Mesenchymal stem cell (in vitro differentiated cells and primary cell): Measurements from ENCODE around the gene CHPF.

ENCODE experiments used
- DNase-seq: peaks from one replicate; pipeline ENCODE4 v3.0.0-alpha.2; 2013
- H2AFZ ChIP-seq: one replicate; pipeline ENCODE4 v1.6.1; 2013; ENCODE audit warnings: low read depth, mild to moderate bottlenecking, control low read depth, inconsistent platforms, low read length, moderate library complexity
- H2AK5ac ChIP-seq: 2 replicates; pipeline ENCODE4 v1.6.1; 2013; ENCODE audit warnings: low read length, moderate library complexity, mild to moderate bottlenecking, inconsistent platforms; ENCODE audit not compliant: severe bottlenecking
- H2BK120ac ChIP-seq: one replicate; pipeline ENCODE4 v1.6.1; 2013; ENCODE audit warnings: low read depth, mild to moderate bottlenecking, inconsistent platforms, low read length, moderate library complexity
- H2BK12ac ChIP-seq, 2 experiments: one replicate each; pipeline ENCODE4 v1.6.1; 2013; ENCODE audit warnings: inconsistent platforms in 2 of 2, low read length in 2 of 2, mild to moderate bottlenecking in 2 of 2, moderate library complexity in 2 of 2, control low read depth in 1 of 2
- H2BK15ac ChIP-seq: one replicate; pipeline ENCODE4 v1.6.1; 2013; ENCODE audit warnings: mild to moderate bottlenecking, low read depth, inconsistent platforms; ENCODE audit not compliant: poor library complexity, severe bottlenecking
- H2BK5ac ChIP-seq: 2 replicates; pipeline ENCODE4 v1.6.1; 2013; ENCODE audit warnings: low read depth, mild to moderate bottlenecking, low read length, control low read depth, inconsistent platforms; ENCODE audit not compliant: poor library complexity, severe bottlenecking
- H3K14ac ChIP-seq, 2 experiments: one replicate each; pipeline ENCODE4 v1.6.1; 2013; ENCODE audit warnings: inconsistent platforms in 2 of 2, low read length in 2 of 2, control low read depth in 1 of 2, mild to moderate bottlenecking in 1 of 2, moderate library complexity in 1 of 2
- H3K18ac ChIP-seq, 2 experiments: one replicate each; pipeline ENCODE4 v1.6.1; 2013; ENCODE audit warnings: inconsistent platforms in 2 of 2, low read length in 2 of 2, control low read depth in 1 of 2, low read depth in 1 of 2, mild to moderate bottlenecking in 1 of 2
- H3K23ac ChIP-seq, 2 experiments: one replicate each; pipeline ENCODE4 v1.6.1; 2013; ENCODE audit warnings: inconsistent platforms in 2 of 2, low read length in 2 of 2, mild to moderate bottlenecking in 2 of 2, moderate library complexity in 2 of 2, control low read depth in 1 of 2
- H3K27ac ChIP-seq: 2 replicates; pipeline ENCODE4 v1.5.1; 2013; ENCODE audit warnings: mild to moderate bottlenecking, moderate library complexity, low read length, control low read depth, inconsistent platforms; ENCODE audit not compliant: poor library complexity, severe bottlenecking
- H3K27me3 ChIP-seq, 2 experiments: 2 replicates each; pipeline versions ENCODE4 v1.6.1 to v1.7.0; 2013; ENCODE audit warnings: low read length in 2 of 2, mild to moderate bottlenecking in 2 of 2, moderate library complexity in 2 of 2, control low read depth in 1 of 2, inconsistent platforms in 1 of 2; ENCODE audit not compliant: control insufficient read depth in 1 of 2, insufficient read depth in 1 of 2
- H3K36me3 ChIP-seq, 2 experiments: 2 replicates each; pipeline versions ENCODE4 v1.6.1 to v1.7.0; 2013; ENCODE audit warnings: low read length in 2 of 2, control low read depth in 1 of 2, inconsistent platforms in 1 of 2, low read depth in 1 of 2, mild to moderate bottlenecking in 1 of 2; ENCODE audit not compliant: insufficient read depth in 2 of 2, control insufficient read depth in 1 of 2
- H3K4ac ChIP-seq, 2 experiments: one replicate each; pipeline ENCODE4 v1.6.1; 2013; ENCODE audit warnings: inconsistent platforms in 2 of 2, low read length in 2 of 2, mild to moderate bottlenecking in 2 of 2, moderate library complexity in 2 of 2, control low read depth in 1 of 2, low read depth in 1 of 2
- H3K4me1 ChIP-seq: 2 replicates; pipeline ENCODE4 v1.6.1; 2013; ENCODE audit warnings: low read depth, low read length, control low read depth; ENCODE audit not compliant: control insufficient read depth, insufficient read depth
- H3K4me2 ChIP-seq: 2 replicates; pipeline ENCODE4 v1.6.1; 2013; ENCODE audit warnings: low read length, mild to moderate bottlenecking, inconsistent platforms; ENCODE audit not compliant: poor library complexity, severe bottlenecking
- H3K4me3 ChIP-seq, 2 experiments: 2 replicates each; pipeline versions ENCODE4 v1.5.1 to v1.7.0; 2013; ENCODE audit warnings: low read length in 2 of 2, mild to moderate bottlenecking in 2 of 2, control low read depth in 1 of 2, low read depth in 1 of 2; ENCODE audit not compliant: insufficient read depth in 1 of 2
- H3K79me1 ChIP-seq: replicated peaks from 2 replicates; pipeline ENCODE4 v1.6.1; 2013; ENCODE audit warnings: mild to moderate bottlenecking, control low read depth, low read length, inconsistent platforms; ENCODE audit not compliant: poor library complexity, severe bottlenecking
- H3K9ac ChIP-seq: 2 replicates; pipeline ENCODE4 v1.7.0; 2013; ENCODE audit warnings: mild to moderate bottlenecking, low read length, moderate library complexity
- H3K9me3 ChIP-seq: 2 replicates; pipeline ENCODE4 v1.7.0; 2013; ENCODE audit warnings: mild to moderate bottlenecking, low read length; ENCODE audit not compliant: control insufficient read depth
- H4K8ac ChIP-seq: one replicate; pipeline ENCODE4 v1.6.1; 2013; ENCODE audit warnings: inconsistent platforms, mild to moderate bottlenecking, low read length, moderate library complexity
- H4K91ac ChIP-seq: one replicate; pipeline ENCODE4 v1.6.1; 2013; ENCODE audit warnings: mild to moderate bottlenecking, low read length, inconsistent platforms
- WGBS: methylation state at CpG from one replicate; pipeline ENCODE4 v1.1.7; 2013; ENCODE audit warnings: mixed read lengths; 5-methylcytosine and 5-hydroxymethylcytosine counted together

Gene CHPF

GRCh38 chr2:219510512-219511135, 33.0 kb downstream of the CHPF start:
- no peak overlapping the region for H2BK15ac ChIP-seq
- H2AFZ ChIP-seq, result no peak overlapping the region
- no peak overlapping the region for H3K27ac ChIP-seq
- 54% methylated on average over 17 of the region's 22 CpGs for WGBS
- peak overlapping the region in 1 of 2 experiments; percentile 61 for H3K14ac ChIP-seq
- H3K9me3 ChIP-seq, result no peaks in the 10 kb centered on the region
- no peak overlapping the region for H4K8ac ChIP-seq
- H3K4me2 ChIP-seq, result peak overlapping the region; percentile 90
- DNase-seq, result no peak
- H2BK5ac ChIP-seq, result no peak overlapping the region
- no peak overlapping the region for H3K23ac ChIP-seq
- no peak overlapping the region for H3K4ac ChIP-seq
- H3K4me1 ChIP-seq, result peaks cover 38% of the 10 kb centered on the region
- H2BK12ac ChIP-seq, result peak overlapping the region in 1 of 2 experiments; percentile 12
- peaks cover 15 to 29% of the 10 kb centered on the region in 2 experiments for H3K36me3 ChIP-seq
- H3K27me3 ChIP-seq, result peaks cover 53 to 55% of the 10 kb centered on the region in 2 experiments
- H3K18ac ChIP-seq, result peak overlapping the region in 1 of 2 experiments; percentile 14
- peak overlapping the region; percentile 21 for H3K9ac ChIP-seq
- H3K79me1 ChIP-seq, result no peaks in the 10 kb centered on the region
- H4K91ac ChIP-seq, result no peak overlapping the region
- H2BK120ac ChIP-seq, result no peak overlapping the region
- H2AK5ac ChIP-seq, result no peak overlapping the region
- peak overlapping the region in 1 of 2 experiments; percentile 75 for H3K4me3 ChIP-seq

GRCh38 chr2:219509780-219510511, 33.7 kb downstream of the CHPF start:
- Histone ChIP-seq H3K9ac (peak overlapping the region; percentile 21), H2BK15ac (no peak overlapping the region), H3K27ac (no peak overlapping the region), H4K91ac (peak overlapping the region; percentile 37), H3K36me3 (peaks cover 20 to 35% of the 10 kb centered on the region in 2 experiments), H3K18ac (peak overlapping the region in 1 of 2 experiments; percentile 51), H3K14ac (peak overlapping the region in 1 of 2 experiments; percentile 61), H3K9me3 (no peaks in the 10 kb centered on the region), H4K8ac (no peak overlapping the region), H2BK12ac (peak overlapping the region in 1 of 2 experiments; percentile 38), H3K4me2 (peak overlapping the region; percentile 90), H3K23ac (no peak overlapping the region), H3K4ac (no peak overlapping the region), H3K4me3 (peak overlapping the region; percentile 41 to 75), H2BK120ac (peak overlapping the region; percentile 19), H3K79me1 (no peaks in the 10 kb centered on the region), H3K27me3 (peaks cover 47 to 48% of the 10 kb centered on the region in 2 experiments), H2BK5ac (no peak overlapping the region), H3K4me1 (peaks cover 38% of the 10 kb centered on the region), H2AFZ (peak overlapping the region; percentile 18), H2AK5ac (no peak overlapping the region)
- 3% methylated on average over 21 of the region's 26 CpGs for WGBS
- peak; percentile 74 for DNase-seq

DNA sequence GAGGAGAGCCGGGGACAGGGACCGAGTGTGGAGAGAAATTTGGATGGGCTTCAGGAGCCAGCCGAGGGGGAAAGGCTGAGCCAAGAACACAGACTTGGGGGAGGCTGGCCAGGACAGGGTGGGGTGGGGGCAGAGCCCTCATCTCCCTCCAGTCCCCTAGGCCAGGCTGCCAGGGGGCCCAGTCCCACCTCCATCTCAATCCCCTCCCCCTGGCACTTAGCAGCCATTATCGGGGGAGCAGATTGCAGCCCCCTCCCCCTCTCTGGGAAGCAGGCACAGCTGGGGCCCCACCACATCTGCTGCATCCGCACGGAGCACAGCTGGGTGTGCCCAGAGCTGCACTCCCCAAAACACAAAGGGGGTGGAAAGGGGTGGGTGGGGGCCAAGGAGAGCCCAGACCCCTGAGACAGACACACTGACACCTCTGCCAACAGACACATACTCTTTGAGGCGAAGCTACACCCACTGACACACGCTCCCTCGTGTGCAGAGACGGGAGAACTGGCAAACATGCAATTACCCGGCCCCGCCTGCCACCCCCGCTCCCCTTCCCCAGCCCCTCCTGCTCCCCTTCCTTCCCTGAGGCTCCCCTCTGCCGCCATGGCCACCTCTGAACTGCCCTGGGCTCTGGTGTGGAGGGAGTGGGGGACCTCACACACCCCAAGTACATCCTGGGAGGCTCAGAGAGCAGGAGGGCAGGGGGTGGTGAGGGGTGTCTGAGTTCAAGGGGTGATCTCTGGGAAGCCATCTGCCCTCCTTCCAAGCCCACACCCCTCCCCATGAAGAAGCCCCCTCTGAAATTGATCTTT, 34.4 kb downstream of the CHPF start:
- no peak overlapping the region for H4K8ac ChIP-seq
- H3K4ac ChIP-seq, result no peak overlapping the region
- H2BK15ac ChIP-seq, result no peak overlapping the region
- H3K14ac ChIP-seq, result no peak overlapping the region
- H3K27me3 ChIP-seq, result peaks cover 39 to 40% of the 10 kb centered on the region in 2 experiments
- H4K91ac ChIP-seq, result no peak overlapping the region
- no peaks in the 10 kb centered on the region for H3K9me3 ChIP-seq
- no peak overlapping the region for H2AK5ac ChIP-seq
- H3K4me2 ChIP-seq, result no peak overlapping the region
- H2AFZ ChIP-seq, result no peak overlapping the region
- H3K27ac ChIP-seq, result no peak overlapping the region
- H3K9ac ChIP-seq, result peak overlapping the region; percentile 21
- WGBS, result 29% methylated on average over 6 of the region's 14 CpGs
- peaks cover 28 to 39% of the 10 kb centered on the region in 2 experiments for H3K36me3 ChIP-seq
- H3K4me3 ChIP-seq, result peak overlapping the region in 1 of 2 experiments; percentile 75
- H2BK120ac ChIP-seq, result no peak overlapping the region
- no peak for DNase-seq
- H3K79me1 ChIP-seq, result peaks cover 1% of the 10 kb centered on the region
- no peak overlapping the region for H3K18ac ChIP-seq
- no peak overlapping the region for H3K23ac ChIP-seq
- no peak overlapping the region for H2BK5ac ChIP-seq
- H3K4me1 ChIP-seq, result peaks cover 35% of the 10 kb centered on the region
- no peak overlapping the region for H2BK12ac ChIP-seq

DNA sequence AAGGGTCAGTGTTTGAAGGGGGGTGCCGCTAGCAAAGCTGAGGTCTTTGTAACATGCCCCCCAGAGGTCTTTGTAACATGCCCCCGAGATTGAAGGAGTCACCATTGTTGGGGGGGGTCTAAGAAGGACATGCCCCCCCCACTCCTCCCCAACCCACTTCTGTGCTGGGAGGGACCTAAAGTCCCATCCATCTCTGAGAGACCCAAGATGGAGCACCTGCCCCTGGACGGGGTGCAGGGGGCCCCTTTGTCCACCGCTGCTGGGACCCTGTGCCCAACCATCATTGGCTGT, 35.2 kb downstream of the CHPF start:
- no peak overlapping the region for H2AK5ac ChIP-seq
- DNase-seq, result no peak

More for the DNA sequence above, 35.2 kb downstream of the CHPF start:
- no peak overlapping the region for H4K91ac ChIP-seq
- no peaks in the 10 kb centered on the region for H3K9me3 ChIP-seq
- peaks cover 36 to 47% of the 10 kb centered on the region in 2 experiments for H3K36me3 ChIP-seq
- no peak overlapping the region for H2AFZ ChIP-seq
- H3K4ac ChIP-seq, result no peak overlapping the region
- no peak overlapping the region for H2BK15ac ChIP-seq
- H3K79me1 ChIP-seq, result peaks cover 3% of the 10 kb centered on the region
- no peak overlapping the region for H3K18ac ChIP-seq
- no peak overlapping the region for H3K9ac ChIP-seq
- no peak overlapping the region for H4K8ac ChIP-seq
- peaks cover 31 to 32% of the 10 kb centered on the region in 2 experiments for H3K27me3 ChIP-seq
- no peak overlapping the region for H3K4me2 ChIP-seq
- no peak overlapping the region for H3K14ac ChIP-seq
- no peak overlapping the region for H2BK12ac ChIP-seq
- peaks cover 32% of the 10 kb centered on the region for H3K4me1 ChIP-seq
- no peak overlapping the region for H3K4me3 ChIP-seq
- no peak overlapping the region for H3K27ac ChIP-seq
- 65% methylated on average over 2 of the region's 4 CpGs for WGBS
- H2BK5ac ChIP-seq, result no peak overlapping the region
- no peak overlapping the region for H3K23ac ChIP-seq
- H2BK120ac ChIP-seq, result no peak overlapping the region
